ENCODE results near the gene OR4C11.

The OR4C11 gene, protein sequence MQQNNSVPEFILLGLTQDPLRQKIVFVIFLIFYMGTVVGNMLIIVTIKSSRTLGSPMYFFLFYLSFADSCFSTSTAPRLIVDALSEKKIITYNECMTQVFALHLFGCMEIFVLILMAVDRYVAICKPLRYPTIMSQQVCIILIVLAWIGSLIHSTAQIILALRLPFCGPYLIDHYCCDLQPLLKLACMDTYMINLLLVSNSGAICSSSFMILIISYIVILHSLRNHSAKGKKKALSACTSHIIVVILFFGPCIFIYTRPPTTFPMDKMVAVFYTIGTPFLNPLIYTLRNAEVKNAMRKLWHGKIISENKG

DNA sequence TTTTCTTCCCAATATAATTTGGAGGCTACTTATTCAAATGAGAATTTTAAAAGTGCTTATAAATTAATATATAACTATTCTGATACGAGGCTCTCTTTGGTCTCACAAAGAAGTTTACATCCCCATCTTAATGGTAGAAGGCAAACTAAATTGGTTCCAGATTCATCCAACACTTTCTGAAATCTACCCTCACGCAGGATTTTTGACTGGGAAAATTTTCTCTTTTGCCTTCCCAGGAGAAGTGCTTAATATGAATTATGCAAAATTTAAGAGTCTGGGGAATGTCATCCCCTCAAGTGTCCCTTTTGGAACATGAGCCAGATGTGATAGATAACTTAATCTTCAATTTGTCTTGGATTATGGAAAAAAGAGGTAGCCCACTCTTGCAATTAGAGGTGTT lies at the start of gene OR4C11:
Gene OR4C11 (minus strand): TSS at position 101 of the 400 bp plus-strand sequence. CDS start 3,272 bp downstream, outside the sequence.
- DNase-seq (ENCODE audit: low spot score), result no peak

DNA sequence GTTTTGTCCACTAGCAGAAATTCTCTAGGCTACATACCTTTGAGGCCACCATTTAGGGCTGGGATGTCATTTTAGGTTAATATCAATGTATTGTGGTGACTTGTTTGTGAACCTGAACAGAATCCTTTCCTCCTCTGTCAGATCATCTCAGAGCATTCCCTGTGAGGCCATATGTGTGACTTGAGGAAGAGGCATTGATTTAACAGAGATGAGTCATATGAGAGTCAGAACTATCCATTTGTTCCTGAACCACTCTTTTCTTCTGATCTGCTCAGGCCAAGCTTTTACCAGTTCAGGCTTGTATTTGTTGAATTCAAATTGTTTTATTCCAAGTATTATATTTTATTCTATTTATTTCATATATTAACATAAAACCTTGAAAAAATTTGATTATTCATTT lies 47.7 kb upstream of the OR4C11 start:
- DNase-seq (ENCODE audit: low spot score), result no peak

- DNase-seq (ENCODE audit: low spot score), result no peak
Observed at GRCh38 chr11:55652560-55652959, 45.1 kb upstream of the OR4C11 start.

GRCh38 chr11:55648027-55648426 lies 40.6 kb upstream of the OR4C11 start, which contains the start of gene OR4S2:
Gene OR4S2, plus strand, starts transcription at chr11:55648327. Its CDS starts 2,577 bp downstream, at chr11:55650904.
- DNase-seq (ENCODE audit: low spot score), result no peak

DNA sequence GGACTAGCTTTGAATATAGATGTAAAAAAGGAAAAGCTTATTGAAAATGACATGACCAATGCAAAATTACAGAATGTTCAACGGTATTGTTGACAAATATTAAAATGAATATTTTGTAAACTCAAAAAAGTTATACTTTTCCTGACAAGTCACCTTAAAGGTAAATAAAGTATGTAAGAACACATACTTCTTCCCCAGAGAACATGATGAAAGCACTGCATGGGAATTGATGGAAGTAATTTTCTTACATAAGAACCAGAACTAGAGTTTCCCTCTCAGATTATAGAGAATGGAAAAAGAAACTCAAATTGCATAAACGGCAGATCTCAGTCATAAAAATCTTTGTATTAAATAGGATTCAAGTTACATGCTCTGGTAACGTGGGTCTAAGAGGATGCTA lies 27.4 kb upstream of the OR4C11 start, which contains the start of gene OR4P4:
Gene OR4P4 (plus strand): TSS at position 301 of the 400 bp plus-strand sequence.
- DNase-seq (ENCODE audit: low spot score), result no peak

DNA sequence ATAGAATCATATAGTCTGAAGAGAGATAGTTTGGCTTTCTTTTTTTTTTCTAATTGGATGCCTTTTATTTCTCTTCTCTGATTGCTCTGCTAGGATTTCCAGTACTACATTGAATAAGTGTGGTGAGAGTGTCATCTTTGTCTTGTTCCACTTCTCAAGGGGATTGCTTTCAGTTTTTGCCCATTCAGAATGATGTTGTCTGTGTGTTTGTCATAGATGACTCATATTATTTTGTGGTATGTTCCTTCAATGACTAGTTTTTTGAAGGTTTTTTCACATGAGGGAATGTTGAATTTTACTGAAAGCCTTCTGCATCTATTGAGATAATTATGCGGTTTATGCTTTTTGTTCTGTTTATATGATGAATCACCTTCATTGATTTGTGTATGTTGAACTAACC lies 17.1 kb upstream of the OR4C11 start:
- DNase-seq (ENCODE audit: low spot score), result no peak

DNA sequence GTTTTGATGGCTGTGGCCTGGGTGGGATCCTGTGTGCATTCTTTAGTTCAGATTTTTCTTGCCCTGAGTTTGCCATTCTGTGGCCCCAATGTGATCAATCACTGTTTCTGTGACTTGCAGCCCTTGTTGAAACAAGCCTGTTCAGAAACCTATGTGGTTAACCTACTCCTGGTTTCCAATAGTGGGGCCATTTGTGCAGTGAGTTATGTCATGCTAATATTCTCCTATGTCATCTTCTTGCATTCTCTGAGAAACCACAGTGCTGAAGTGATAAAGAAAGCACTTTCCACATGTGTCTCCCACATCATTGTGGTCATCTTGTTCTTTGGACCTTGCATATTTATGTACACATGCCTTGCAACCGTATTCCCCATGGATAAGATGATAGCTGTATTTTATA lies 34.9 kb downstream of the OR4C11 start:
- no peak for DNase-seq (ENCODE audit: low spot score)

- no peak for DNase-seq (ENCODE audit: low spot score)
Observed at GRCh38 chr11:55571828-55572227, 35.6 kb downstream of the OR4C11 start, which contains the start of gene OR4C16. Gene OR4C16, plus strand, starts transcription at chr11:55572128. Its CDS starts 0 bp downstream, at chr11:55572128.

DNA sequence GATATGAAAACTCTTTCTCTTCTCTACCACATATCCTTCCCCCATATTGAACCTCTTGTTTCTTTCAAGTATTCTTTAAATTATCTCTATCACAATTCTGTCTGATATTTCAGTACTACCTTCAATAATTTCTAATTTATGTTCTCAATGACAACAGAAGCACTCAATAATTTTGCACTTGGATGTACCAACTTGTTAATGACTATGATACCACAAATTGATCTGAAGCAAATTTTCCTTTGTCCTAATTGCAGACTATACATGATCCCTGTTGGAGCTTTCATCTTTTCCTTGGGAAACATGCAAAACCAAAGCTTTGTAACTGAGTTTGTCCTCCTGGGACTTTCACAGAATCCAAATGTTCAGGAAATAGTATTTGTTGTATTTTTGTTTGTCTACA lies 53.3 kb downstream of the OR4C11 start, which contains the start of gene OR4C15:
Gene OR4C15 (plus strand): TSS at position 301 of the 400 bp plus-strand sequence. CDS start 0 bp downstream, at position 301.
- no peak for DNase-seq (ENCODE audit: low spot score)

Measured in putamen (tissue), 1 donor.